Measurements from ENCODE around the gene AGBL5.

AGBL5 gene

DNA sequence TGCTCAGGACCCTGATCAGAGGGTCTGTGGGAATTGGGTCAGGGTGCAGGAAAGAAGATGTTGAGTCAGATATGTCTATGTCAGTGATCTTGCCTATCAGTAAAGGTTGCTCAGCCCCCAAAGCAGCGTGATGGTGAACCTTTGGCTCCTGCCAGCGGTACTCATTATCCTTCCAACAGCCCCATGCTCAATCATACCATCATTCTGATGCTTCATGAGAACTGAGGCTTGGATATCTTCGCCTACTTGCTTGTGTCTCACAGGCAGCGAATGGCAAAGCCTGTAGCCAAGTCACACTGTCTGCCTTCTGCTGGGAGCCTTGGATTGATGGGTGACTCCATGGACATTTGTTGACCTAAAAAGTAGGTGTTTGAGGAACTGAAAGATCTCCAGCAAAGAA lies 37.7 kb upstream of the AGBL5 start:
- Histone ChIP-seq H3K9me3 (ENCODE audit: control insufficient read depth, low read depth, low read length) (no peaks in the 10 kb centered on the region), H3K27me3 (ENCODE audit: control insufficient read depth, insufficient read depth, low read length) (no peaks in the 10 kb centered on the region), H3K9ac (ENCODE audit: low read length) (no peak overlapping the region), H3K36me3 (ENCODE audit: control insufficient read depth, low read depth, low read length) (no peaks in the 10 kb centered on the region), H3K4me1 (ENCODE audit: control insufficient read depth, low read depth, low read length) (peaks cover 6% of the 10 kb centered on the region), H3K4me3 (ENCODE audit: low read length) (no peak overlapping the region), H3K27ac (ENCODE audit: low read length) (no peak overlapping the region)

DNA sequence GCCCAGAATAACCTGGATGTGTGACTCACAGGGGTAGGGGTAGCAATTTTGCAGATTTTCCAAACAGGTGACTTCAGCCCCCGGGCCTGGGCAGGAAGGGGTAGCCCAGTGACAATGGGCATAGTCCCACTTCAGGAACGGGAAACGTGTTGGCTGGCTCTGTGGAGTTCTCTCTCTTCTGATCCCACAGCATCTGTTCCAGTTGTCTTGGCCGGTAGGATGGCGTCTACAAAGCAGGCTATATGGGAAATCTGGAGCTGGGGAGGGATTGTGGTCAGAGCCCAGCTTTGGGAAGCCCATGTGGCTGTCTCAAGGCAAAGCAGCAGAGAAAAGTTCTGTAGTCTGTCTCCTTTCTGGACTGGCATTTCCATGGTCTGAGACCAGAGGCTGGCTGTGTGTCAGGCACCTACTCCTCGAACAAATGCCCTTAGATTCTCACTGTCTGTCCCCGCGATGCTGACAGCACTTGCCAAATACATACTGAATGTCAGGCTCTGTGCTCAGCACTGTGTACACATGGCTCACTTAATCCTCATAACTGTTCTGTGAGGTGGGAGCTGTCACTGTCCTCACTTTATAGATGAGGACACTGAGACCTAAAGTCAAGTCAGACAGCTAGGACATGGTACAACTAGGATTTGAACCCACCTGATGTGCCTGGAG lies 36.6 kb upstream of the AGBL5 start:
- no peaks in the 10 kb centered on the region for H3K9me3 ChIP-seq (ENCODE audit: control insufficient read depth, low read depth, low read length)
- no peak overlapping the region for H3K4me3 ChIP-seq (ENCODE audit: low read length)
- H3K27me3 ChIP-seq (ENCODE audit: control insufficient read depth, insufficient read depth, low read length) = no peaks in the 10 kb centered on the region
- H3K36me3 ChIP-seq (ENCODE audit: control insufficient read depth, low read depth, low read length) = no peaks in the 10 kb centered on the region
- H3K27ac ChIP-seq (ENCODE audit: low read length) = no peak overlapping the region
- no peak overlapping the region for H3K9ac ChIP-seq (ENCODE audit: low read length)
- peaks cover 6% of the 10 kb centered on the region for H3K4me1 ChIP-seq (ENCODE audit: control insufficient read depth, low read depth, low read length)

DNA sequence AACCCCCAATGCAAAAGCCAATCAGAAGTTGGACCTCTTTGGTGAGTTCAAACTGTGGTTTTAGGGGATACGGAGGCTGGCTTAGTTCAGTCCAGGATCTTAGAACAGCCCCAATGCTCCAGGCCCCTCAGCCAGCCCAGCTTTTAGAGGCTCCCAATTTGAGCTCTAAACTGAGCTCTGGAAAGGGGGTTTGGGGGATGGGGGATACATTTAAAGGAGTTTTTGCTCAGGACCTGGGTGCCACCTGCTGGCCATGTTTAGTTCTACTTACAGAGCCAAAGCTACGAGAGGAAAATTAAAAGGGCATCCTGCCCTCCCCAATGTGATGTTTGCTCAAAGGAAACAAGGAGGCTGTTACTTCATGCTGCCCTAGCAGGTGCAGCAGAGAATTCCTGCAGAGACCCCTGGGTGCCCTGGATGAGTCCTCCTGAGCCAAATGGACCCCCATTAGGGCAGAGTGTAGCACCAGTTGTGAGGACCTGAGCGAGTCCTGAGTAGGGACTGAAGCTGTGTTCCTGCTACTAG lies 34.6 kb upstream of the AGBL5 start:
- no peak overlapping the region for H3K9ac ChIP-seq (ENCODE audit: low read length)

DNA sequence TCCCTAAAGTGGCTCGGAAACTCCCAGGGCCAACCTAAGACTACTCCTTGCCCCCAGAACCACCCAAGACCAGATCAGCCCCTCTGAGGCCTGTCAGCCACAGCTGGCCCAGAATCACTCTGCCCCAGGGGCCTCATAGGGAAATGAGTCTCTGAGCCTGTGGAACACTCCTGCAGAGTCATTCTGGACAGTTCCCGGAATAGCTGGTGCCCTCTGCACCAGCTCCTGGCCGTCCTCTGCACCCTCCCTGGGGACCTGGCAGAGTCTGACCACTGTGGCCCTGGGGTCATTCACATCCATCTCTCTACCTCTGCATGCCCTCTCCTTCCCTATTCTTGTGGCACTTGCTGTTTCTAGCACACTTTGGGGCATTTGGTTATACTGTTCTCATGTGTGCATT lies 33.3 kb upstream of the AGBL5 start:
- Histone ChIP-seq H3K27ac (ENCODE audit: low read length) (no peak overlapping the region), H3K4me3 (ENCODE audit: low read length) (no peak overlapping the region), H3K9ac (ENCODE audit: low read length) (no peak overlapping the region), H3K4me1 (ENCODE audit: control insufficient read depth, low read depth, low read length) (peaks cover 6% of the 10 kb centered on the region), H3K36me3 (ENCODE audit: control insufficient read depth, low read depth, low read length) (no peaks in the 10 kb centered on the region), H3K27me3 (ENCODE audit: control insufficient read depth, insufficient read depth, low read length) (no peaks in the 10 kb centered on the region), H3K9me3 (ENCODE audit: control insufficient read depth, low read depth, low read length) (no peaks in the 10 kb centered on the region)

More for the DNA sequence above, 34.6 kb upstream of the AGBL5 start:
- no peak overlapping the region for H3K27ac ChIP-seq (ENCODE audit: low read length)
- no peaks in the 10 kb centered on the region for H3K27me3 ChIP-seq (ENCODE audit: control insufficient read depth, insufficient read depth, low read length)
- H3K4me3 ChIP-seq (ENCODE audit: low read length) = no peak overlapping the region
- H3K9me3 ChIP-seq (ENCODE audit: control insufficient read depth, low read depth, low read length) = no peaks in the 10 kb centered on the region
- peaks cover 6% of the 10 kb centered on the region for H3K4me1 ChIP-seq (ENCODE audit: control insufficient read depth, low read depth, low read length)
- H3K36me3 ChIP-seq (ENCODE audit: control insufficient read depth, low read depth, low read length) = no peaks in the 10 kb centered on the region

DNA sequence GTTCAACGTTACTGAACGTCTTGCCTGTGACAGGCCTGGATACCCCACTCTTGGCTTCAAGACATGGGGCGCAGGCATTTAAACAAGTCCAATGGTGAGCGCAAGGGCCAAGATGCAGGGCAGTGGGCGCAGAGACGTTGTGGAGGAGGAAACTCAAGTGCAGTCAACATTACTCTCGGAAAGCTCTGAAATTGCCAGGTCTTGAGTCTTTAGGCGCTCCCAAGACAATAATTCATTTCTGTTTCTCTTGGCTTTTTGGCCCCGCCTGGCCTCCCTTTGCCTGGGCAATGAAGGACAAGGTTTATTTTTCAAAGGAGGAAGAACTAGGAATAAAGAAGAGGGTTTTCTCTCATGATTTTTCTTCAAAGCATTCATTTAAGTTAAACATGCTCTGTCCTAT lies 32.0 kb upstream of the AGBL5 start:
- H3K27me3 ChIP-seq (ENCODE audit: control insufficient read depth, insufficient read depth, low read length) = no peaks in the 10 kb centered on the region
- H3K9ac ChIP-seq (ENCODE audit: low read length) = no peak overlapping the region
- H3K4me1 ChIP-seq (ENCODE audit: control insufficient read depth, low read depth, low read length) = peaks cover 8% of the 10 kb centered on the region
- no peak overlapping the region for H3K27ac ChIP-seq (ENCODE audit: low read length)
- H3K9me3 ChIP-seq (ENCODE audit: control insufficient read depth, low read depth, low read length) = no peaks in the 10 kb centered on the region
- no peaks in the 10 kb centered on the region for H3K36me3 ChIP-seq (ENCODE audit: control insufficient read depth, low read depth, low read length)
- no peak overlapping the region for H3K4me3 ChIP-seq (ENCODE audit: low read length)

DNA sequence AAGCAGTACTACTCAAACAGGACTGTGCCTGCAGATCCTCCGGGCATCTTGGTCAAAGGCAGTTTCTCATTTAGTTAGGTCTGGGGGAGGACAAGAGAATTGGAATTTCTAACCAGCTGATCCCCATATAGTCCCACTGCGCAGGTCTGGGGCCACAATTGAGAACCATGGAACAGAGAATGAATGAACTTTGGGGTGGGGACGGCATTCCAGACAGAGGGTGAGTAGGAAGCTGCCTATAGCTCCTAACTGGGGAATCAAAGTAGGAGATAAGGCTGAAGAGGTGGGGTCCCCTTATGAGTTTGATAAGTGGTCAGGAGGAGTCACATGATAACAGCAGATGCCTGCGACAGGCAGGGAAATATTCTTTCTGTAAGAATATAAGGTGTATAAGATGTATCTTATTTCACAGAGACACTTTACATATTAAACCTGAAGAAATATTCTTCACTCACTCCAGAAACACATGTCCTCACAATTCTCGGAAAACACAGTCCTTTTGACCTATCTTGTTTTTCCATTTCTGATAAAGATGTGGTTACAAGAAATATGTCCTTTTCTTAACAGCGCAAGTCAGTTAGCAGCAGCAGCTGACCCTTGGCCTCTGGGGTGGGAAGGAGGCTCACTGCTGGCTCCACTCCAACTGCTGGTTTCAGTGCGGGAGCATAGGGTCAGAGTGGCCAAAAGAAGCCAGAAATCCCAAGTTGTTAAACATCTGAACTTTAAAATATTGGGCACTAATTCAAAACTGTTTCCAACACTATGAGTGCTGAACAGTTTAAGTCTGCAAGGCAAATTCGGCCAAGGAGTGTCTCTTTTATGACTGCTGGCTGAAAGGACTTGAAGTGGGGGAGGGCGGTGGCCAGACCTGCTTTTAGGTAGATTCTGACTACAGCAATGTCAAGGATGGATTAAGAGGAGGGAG lies 31.3 kb upstream of the AGBL5 start:
- H3K4me3 ChIP-seq (ENCODE audit: low read length) = no peak overlapping the region
- no peaks in the 10 kb centered on the region for H3K36me3 ChIP-seq (ENCODE audit: control insufficient read depth, low read depth, low read length)
- H3K27ac ChIP-seq (ENCODE audit: low read length) = no peak overlapping the region
- H3K9me3 ChIP-seq (ENCODE audit: control insufficient read depth, low read depth, low read length) = no peaks in the 10 kb centered on the region
- H3K9ac ChIP-seq (ENCODE audit: low read length) = no peak overlapping the region
- no peaks in the 10 kb centered on the region for H3K27me3 ChIP-seq (ENCODE audit: control insufficient read depth, insufficient read depth, low read length)
- peaks cover 8% of the 10 kb centered on the region for H3K4me1 ChIP-seq (ENCODE audit: control insufficient read depth, low read depth, low read length)

DNA sequence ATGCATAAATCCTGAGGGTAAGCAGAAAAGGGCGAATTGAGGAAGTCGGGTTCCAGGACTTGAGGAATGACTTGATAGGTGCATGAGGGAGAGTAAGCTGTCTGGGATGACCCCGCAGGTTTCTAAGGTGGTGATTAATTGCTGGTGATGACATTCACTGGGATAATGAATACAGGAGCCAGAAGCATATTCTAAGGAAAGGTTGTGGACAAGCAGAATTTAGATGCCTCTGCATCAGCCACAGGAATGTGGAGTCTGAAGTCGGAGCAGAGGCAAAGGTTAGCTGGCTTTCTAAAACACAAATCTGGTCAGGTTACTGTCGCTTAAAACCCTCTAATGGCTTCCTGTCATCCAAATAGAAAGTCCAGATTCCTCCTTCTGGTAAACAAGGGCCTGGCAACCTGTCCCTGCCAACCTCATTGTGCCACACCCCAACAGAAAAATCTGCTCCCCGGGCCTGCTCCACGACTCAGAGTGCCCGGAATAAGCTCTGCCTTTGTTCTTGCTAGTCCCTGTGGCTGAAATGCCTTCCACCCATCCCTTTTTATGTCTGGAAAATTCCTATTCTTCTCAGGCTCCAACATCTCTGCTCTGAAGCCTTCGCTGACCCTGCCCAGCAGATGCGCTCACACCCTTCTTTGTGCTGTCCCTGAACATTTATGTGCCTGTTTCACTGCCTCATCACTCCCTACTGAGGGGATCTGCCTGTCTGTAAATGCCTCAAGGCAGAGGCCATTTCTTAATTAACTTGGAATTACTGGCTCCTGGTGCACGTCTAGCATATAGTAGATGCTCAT lies 30.0 kb upstream of the AGBL5 start:
- Histone ChIP-seq H3K27me3 (ENCODE audit: control insufficient read depth, insufficient read depth, low read length) (no peaks in the 10 kb centered on the region), H3K9ac (ENCODE audit: low read length) (no peak overlapping the region)

DNA sequence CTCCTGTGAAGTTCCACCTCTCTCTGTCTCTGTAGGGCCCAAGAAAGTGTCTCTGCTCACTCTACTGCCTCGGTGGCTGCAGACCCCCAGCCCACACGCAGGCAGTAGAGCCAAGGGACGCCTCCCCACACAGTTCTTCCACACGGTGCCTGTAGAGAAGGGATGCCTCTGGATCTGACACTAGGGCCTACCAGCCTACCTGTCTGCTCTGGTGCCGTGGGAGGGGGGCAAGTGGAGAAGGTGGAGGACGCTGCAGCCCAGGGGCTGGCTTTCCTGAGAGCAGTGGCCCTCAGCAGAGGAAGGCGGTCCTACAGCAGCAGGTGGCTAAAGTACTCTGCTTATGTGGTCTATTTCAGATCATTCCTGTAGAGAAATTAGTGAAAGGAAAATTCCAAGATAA lies 27.7 kb upstream of the AGBL5 start:
- Histone ChIP-seq H3K36me3 (ENCODE audit: control insufficient read depth, low read depth, low read length) (no peaks in the 10 kb centered on the region), H3K9me3 (ENCODE audit: control insufficient read depth, low read depth, low read length) (no peaks in the 10 kb centered on the region), H3K27me3 (ENCODE audit: control insufficient read depth, insufficient read depth, low read length) (no peaks in the 10 kb centered on the region), H3K9ac (ENCODE audit: low read length) (no peak overlapping the region), H3K4me3 (ENCODE audit: low read length) (no peak overlapping the region), H3K4me1 (ENCODE audit: control insufficient read depth, low read depth, low read length) (peaks cover 3% of the 10 kb centered on the region), H3K27ac (ENCODE audit: low read length) (no peak overlapping the region)

More for the DNA sequence above, 30.0 kb upstream of the AGBL5 start:
- Histone ChIP-seq H3K4me3 (ENCODE audit: low read length) (no peak overlapping the region), H3K27ac (ENCODE audit: low read length) (no peak overlapping the region), H3K4me1 (ENCODE audit: control insufficient read depth, low read depth, low read length) (peaks cover 3% of the 10 kb centered on the region), H3K36me3 (ENCODE audit: control insufficient read depth, low read depth, low read length) (no peaks in the 10 kb centered on the region), H3K9me3 (ENCODE audit: control insufficient read depth, low read depth, low read length) (no peaks in the 10 kb centered on the region)

DNA sequence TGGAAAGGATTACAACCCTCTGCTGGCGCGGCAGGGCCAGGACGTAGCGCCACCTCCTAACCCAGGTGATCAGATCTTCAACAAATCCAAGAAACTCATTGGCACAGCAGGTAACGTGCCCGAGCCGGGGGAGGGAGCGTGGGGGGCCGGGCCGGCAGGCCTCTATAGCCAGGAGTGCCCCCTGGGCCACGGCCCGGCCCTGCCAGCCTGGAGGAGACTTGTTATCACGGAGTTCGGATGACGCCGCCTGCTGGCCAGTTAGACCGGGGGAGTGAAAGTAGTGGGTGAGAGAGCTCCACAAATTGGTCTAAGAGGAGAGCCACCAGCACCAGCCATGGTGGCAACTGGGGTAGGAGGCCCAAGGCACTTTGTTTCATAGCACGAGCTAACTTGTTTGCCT lies 27.3 kb upstream of the AGBL5 start:
- Histone ChIP-seq H3K4me1 (ENCODE audit: control insufficient read depth, low read depth, low read length) (peaks cover 3% of the 10 kb centered on the region), H3K36me3 (ENCODE audit: control insufficient read depth, low read depth, low read length) (no peaks in the 10 kb centered on the region), H3K9me3 (ENCODE audit: control insufficient read depth, low read depth, low read length) (no peaks in the 10 kb centered on the region), H3K27me3 (ENCODE audit: control insufficient read depth, insufficient read depth, low read length) (no peaks in the 10 kb centered on the region), H3K4me3 (ENCODE audit: low read length) (no peak overlapping the region), H3K27ac (ENCODE audit: low read length) (no peak overlapping the region), H3K9ac (ENCODE audit: low read length) (no peak overlapping the region)

DNA sequence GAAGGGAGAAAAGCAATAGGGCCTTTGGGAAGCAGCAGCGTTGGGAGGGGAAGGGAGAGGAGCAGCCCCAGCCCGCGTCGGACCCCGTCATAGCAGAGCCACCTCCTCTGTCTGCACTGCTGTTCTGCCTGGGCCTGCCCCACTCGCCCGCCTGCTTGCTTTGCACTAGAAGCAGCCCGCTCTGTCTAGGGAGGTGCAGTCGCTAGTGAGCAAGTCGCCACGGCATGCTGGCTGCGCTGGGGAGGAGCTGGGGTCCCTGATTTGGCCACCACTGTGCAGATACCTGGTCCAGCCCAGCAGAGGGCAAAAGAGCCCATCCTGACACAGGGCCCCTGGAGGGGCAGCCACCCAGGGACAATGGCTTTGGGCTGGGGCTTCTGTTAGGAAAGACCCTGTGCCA lies 26.7 kb upstream of the AGBL5 start:
- Histone ChIP-seq H3K4me3 (ENCODE audit: low read length) (no peak overlapping the region), H3K4me1 (ENCODE audit: control insufficient read depth, low read depth, low read length) (peaks cover 3% of the 10 kb centered on the region), H3K27me3 (ENCODE audit: control insufficient read depth, insufficient read depth, low read length) (no peaks in the 10 kb centered on the region), H3K27ac (ENCODE audit: low read length) (no peak overlapping the region), H3K9me3 (ENCODE audit: control insufficient read depth, low read depth, low read length) (no peaks in the 10 kb centered on the region), H3K9ac (ENCODE audit: low read length) (no peak overlapping the region), H3K36me3 (ENCODE audit: control insufficient read depth, low read depth, low read length) (no peaks in the 10 kb centered on the region)

DNA sequence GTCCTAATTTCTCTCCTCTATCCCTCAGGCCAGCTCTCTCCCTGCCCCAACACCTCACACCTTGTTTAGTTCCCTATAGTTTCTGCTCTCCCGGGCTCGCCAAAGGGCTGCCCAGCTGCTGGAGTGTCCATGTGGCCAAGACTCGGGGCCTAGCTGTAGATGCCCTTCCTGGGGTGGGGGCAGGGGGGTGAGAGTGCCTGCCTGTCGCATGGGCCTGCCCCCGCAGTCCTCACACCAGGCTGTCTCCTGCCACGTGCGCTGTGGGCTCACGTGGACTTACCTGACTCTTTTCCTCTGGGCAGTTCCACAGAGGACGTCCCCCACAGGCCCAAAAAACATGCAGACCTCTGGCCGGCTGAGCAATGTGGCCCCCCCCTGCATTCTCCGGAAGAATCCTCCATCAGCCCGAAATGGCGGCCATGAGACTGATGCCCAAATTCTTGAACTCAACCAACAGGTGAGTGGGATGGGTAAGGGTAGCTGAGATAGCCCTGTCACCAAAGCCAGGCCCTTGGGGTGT lies 26.1 kb upstream of the AGBL5 start:
- no peak overlapping the region for H3K27ac ChIP-seq (ENCODE audit: low read length)
- H3K36me3 ChIP-seq (ENCODE audit: control insufficient read depth, low read depth, low read length) = no peaks in the 10 kb centered on the region
- H3K4me3 ChIP-seq (ENCODE audit: low read length) = no peak overlapping the region
- H3K9me3 ChIP-seq (ENCODE audit: control insufficient read depth, low read depth, low read length) = no peaks in the 10 kb centered on the region
- H3K4me1 ChIP-seq (ENCODE audit: control insufficient read depth, low read depth, low read length) = peaks cover 3% of the 10 kb centered on the region
- H3K27me3 ChIP-seq (ENCODE audit: control insufficient read depth, insufficient read depth, low read length) = no peaks in the 10 kb centered on the region
- no peak overlapping the region for H3K9ac ChIP-seq (ENCODE audit: low read length)

Data from iPS-18a (cell line).